ENCODE measurements around the gene CC2D2B.

Gene CC2D2B

GRCh38 chr10:96075977-96076376, 168.2 kb downstream of the CC2D2B start:
- no peak for DNase-seq (ENCODE audit: low read depth in 2 of 2)

- no peak for DNase-seq (ENCODE audit: low read depth in 2 of 2)
These were observed 169.4 kb downstream of the CC2D2B start for GRCh38 chr10:96077156-96077555.

GRCh38 chr10:96082153-96082552, 174.4 kb downstream of the CC2D2B start:
- no peak for DNase-seq (ENCODE audit: low read depth in 2 of 2)

All from stimulated activated CD8-positive, alpha-beta memory T cell treated with anti-CD3 and anti-CD28 coated beads, Interleukin-15, amount 100 ng/mL, for 48 hours (primary cell).